Endothelial cell (in vitro differentiated cells): ENCODE data around the gene ELMOD3. TPM values are rescaled to one million over a fixed set of nuclear protein-coding genes. Genes with fewer than 3 reads are reported as not detected.

Experiments
- DNase-seq: peaks from one replicate; pipeline ENCODE4 v3.0.0; 2021; ENCODE audit warnings: low spot score
- H3K27ac Mint-ChIP-seq: one replicate; pipeline ENCODE4 v1.8.0; 2021; ENCODE audit warnings: mixed read lengths, inconsistent platforms; ENCODE audit not compliant: unreplicated experiment
- H3K27me3 Mint-ChIP-seq: one replicate; pipeline ENCODE4 v1.8.0; 2021; ENCODE audit warnings: mild to moderate bottlenecking, moderate library complexity, mixed read lengths, inconsistent platforms; ENCODE audit not compliant: unreplicated experiment
- H3K36me3 Mint-ChIP-seq: one replicate; pipeline ENCODE4 v1.8.0; 2021; ENCODE audit warnings: mild to moderate bottlenecking, low read depth, mixed read lengths, inconsistent platforms; ENCODE audit not compliant: unreplicated experiment
- H3K4me1 Mint-ChIP-seq: one replicate; pipeline ENCODE4 v1.8.0; 2021; ENCODE audit warnings: mild to moderate bottlenecking, mixed read lengths, inconsistent platforms; ENCODE audit not compliant: unreplicated experiment
- H3K4me3 Mint-ChIP-seq: one replicate; pipeline ENCODE4 v1.8.0; 2021; ENCODE audit warnings: mild to moderate bottlenecking, mixed read lengths, inconsistent platforms; ENCODE audit not compliant: unreplicated experiment
- H3K9me3 Mint-ChIP-seq: one replicate; pipeline ENCODE4 v1.8.0; 2021; ENCODE audit warnings: mixed read lengths, inconsistent platforms; ENCODE audit not compliant: unreplicated experiment
- CTCF ChIP-seq: fragments of 200-600 bp; sonication (generic); IDR thresholded peaks from one replicate; pipeline ENCODE4 v1.5.0; 2021; ENCODE audit warnings: antibody characterized with exemption; ENCODE audit not compliant: unreplicated experiment
- total RNA-seq: library from RNA; stranded (reverse); fragmentation: NEBNext Ultra II Directional; extraction: Animal tissue kit (Norgen Biotek cat#: 25700); gene quantifications from one replicate; pipeline ENCODE4 v1.2.1, GENCODE V29; 2021; ENCODE audit not compliant: unreplicated experiment

Gene ELMOD3
- total RNA-seq, 1 donor from 2014 or later: 15.9 TPM

GRCh38 chr2:85415980-85416650 is 61.5 kb downstream of the ELMOD3 start:
- peak overlapping the region; percentile 48 for H3K27ac Mint-ChIP-seq
- H3K9me3 Mint-ChIP-seq: no peaks in the 10 kb centered on the region
- peaks cover 18% of the 10 kb centered on the region for H3K4me1 Mint-ChIP-seq
- no peak for TF ChIP-seq CTCF
- peaks cover 6% of the 10 kb centered on the region for H3K27me3 Mint-ChIP-seq
- H3K4me3 Mint-ChIP-seq: no peak overlapping the region
- DNase-seq: no peak
- no peaks in the 10 kb centered on the region for H3K36me3 Mint-ChIP-seq

GRCh38 chr2:85418132-85419008 is 63.8 kb downstream of the ELMOD3 start, which contains the start of gene SH2D6:
SH2D6 (plus strand) TSS chr2:85418714; CDS start chr2:85429466, 10,752 bp downstream.
- no peaks in the 10 kb centered on the region for H3K36me3 Mint-ChIP-seq
- peaks cover 32% of the 10 kb centered on the region for H3K4me1 Mint-ChIP-seq
- peak within 1 kb of the TSS; percentile 89 for H3K4me3 Mint-ChIP-seq
- H3K27ac Mint-ChIP-seq: peak within 1 kb of the TSS; percentile 74
- DNase-seq: peak; percentile 84
- H3K9me3 Mint-ChIP-seq: no peaks in the 10 kb centered on the region
- no peak for TF ChIP-seq CTCF
- peaks cover 10% of the 10 kb centered on the region for H3K27me3 Mint-ChIP-seq

- TF ChIP-seq CTCF: no peak
- Mint-ChIP-seq H3K27me3 (peaks cover 7% of the 10 kb centered on the region), H3K9me3 (no peaks in the 10 kb centered on the region), H3K4me3 (peak overlapping the region; percentile 89), H3K36me3 (no peaks in the 10 kb centered on the region), H3K27ac (peak overlapping the region; percentile 18), H3K4me1 (peaks cover 29% of the 10 kb centered on the region)
- no peak for DNase-seq
These were observed 64.6 kb downstream of the ELMOD3 start for GRCh38 chr2:85419009-85419675.

- TF ChIP-seq CTCF: peak; percentile 100
- peak; percentile 91 for DNase-seq
- Mint-ChIP-seq H3K4me1 (peaks cover 29% of the 10 kb centered on the region), H3K9me3 (no peaks in the 10 kb centered on the region), H3K36me3 (no peaks in the 10 kb centered on the region), H3K27ac (peak overlapping the region; percentile 97), H3K27me3 (peaks cover 7% of the 10 kb centered on the region), H3K4me3 (no peak overlapping the region)
These were observed 66.1 kb downstream of the ELMOD3 start for GRCh38 chr2:85420536-85421259.
